Measurements from ENCODE around the gene SLC25A3.

DNA sequence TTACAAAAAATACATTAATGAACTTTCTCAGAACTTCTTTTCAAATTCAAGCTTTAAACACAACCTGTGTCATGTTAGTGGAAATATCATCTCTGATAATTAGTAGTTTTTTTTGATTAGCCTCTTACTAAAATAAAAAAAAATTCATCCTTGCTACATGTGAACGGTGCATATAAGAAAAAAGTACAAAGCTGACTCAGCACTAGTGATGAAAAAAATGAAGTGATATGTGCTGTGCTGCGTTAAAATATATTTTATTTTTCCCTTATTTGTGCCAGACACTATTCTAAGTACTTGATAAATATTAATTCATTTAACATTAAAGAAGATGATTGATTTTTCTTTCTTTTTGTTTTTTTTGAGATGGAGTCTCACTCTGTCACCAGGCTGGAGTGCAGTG lies 43.6 kb downstream of the SLC25A3 start:
- TF ChIP-seq XRCC3 (IDR thresholded peaks at IDR 0.05) (no peak), GTF2F1 (IDR thresholded peaks at IDR 0.05; ENCODE audit: low read depth, low read length) (no peak), ZNF224 (CRISPR knock-in tag; IDR thresholded peaks at IDR 0.05) (no peak), ZNF121 (CRISPR knock-in tag; conservative IDR thresholded peaks at IDR 0.05) (no peak), KLF16 (IDR thresholded peaks at IDR 0.05) (no peak)
- TF ChIP-seq, protein P1, sequence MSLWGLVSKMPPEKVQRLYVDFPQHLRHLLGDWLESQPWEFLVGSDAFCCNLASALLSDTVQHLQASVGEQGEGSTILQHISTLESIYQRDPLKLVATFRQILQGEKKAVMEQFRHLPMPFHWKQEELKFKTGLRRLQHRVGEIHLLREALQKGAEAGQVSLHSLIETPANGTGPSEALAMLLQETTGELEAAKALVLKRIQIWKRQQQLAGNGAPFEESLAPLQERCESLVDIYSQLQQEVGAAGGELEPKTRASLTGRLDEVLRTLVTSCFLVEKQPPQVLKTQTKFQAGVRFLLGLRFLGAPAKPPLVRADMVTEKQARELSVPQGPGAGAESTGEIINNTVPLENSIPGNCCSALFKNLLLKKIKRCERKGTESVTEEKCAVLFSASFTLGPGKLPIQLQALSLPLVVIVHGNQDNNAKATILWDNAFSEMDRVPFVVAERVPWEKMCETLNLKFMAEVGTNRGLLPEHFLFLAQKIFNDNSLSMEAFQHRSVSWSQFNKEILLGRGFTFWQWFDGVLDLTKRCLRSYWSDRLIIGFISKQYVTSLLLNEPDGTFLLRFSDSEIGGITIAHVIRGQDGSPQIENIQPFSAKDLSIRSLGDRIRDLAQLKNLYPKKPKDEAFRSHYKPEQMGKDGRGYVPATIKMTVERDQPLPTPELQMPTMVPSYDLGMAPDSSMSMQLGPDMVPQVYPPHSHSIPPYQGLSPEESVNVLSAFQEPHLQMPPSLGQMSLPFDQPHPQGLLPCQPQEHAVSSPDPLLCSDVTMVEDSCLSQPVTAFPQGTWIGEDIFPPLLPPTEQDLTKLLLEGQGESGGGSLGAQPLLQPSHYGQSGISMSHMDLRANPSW (CRISPR knock-in tag; IDR thresholded peaks at IDR 0.05) = no peak

All from K562 (cell line).